CD4-positive, alpha-beta T cell treated with Interleukin-4 for 1 hour (primary cell): Measurements from ENCODE around the gene SLC25A41.
"Not testable (repeated sequence)": the region's sequence is repeated elsewhere in the genome, so short reads cannot be mapped to it uniquely, and the experiment has no call there.

Source experiments
- DNase-seq, 2 donors: peaks; one replicate each; pipeline ENCODE4 v3.0.0-alpha.2; 2020 to 2022

The SLC25A41 gene

GRCh38 chr19:6459262-6460098 is 25.9 kb upstream of the SLC25A41 start, which contains the start of gene SLC25A23:
Gene SLC25A23, minus strand, starts transcription at chr19:6459792. Its CDS starts 164 bp downstream, at chr19:6459628.
- DNase-seq, result peak; percentile 60 to 65

- no peak for DNase-seq
Measured at GRCh38 chr19:6458695-6459261, 25.2 kb upstream of the SLC25A41 start.

DNA sequence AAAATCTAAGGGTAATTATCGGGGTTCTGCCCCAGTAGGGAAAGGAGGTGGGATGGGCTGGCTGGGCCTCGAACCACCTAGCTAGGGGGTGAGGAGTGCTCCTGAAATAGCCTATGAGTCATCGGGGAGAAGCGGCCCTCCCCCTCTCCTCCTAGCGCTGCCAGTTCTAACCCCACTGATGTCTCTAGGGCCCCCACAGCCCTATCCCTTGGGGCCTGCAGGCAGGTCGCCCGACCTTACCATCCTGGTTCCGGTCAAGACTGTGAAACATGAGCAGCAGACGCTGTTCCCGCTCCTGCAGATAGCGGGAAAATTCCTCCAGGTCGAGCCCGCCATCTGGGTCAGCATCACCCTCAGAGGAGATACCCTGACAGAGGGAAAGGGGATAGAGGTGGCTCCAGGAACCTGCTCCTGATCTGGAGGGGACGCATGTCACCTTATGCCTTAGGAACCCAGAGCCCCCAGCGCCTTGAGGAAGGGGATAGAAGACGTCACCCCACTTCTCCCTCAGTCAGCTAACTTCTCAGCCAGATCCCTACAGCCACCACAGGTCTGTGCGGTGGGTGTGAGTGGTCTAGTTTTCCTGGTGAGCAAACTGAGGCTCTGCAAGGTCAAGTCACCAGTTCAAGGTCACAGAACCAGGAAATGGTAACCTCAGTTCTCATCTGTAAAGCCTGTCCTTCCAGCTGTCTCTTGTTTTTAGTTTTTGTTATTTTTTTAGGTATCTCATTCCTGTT is 24.6 kb upstream of the SLC25A41 start:
- DNase-seq, result no peak

GRCh38 chr19:6455924-6456323 is 22.4 kb upstream of the SLC25A41 start:
- no peak for DNase-seq

GRCh38 chr19:6453951-6454565 is 20.5 kb upstream of the SLC25A41 start:
- DNase-seq, result no peak

DNA sequence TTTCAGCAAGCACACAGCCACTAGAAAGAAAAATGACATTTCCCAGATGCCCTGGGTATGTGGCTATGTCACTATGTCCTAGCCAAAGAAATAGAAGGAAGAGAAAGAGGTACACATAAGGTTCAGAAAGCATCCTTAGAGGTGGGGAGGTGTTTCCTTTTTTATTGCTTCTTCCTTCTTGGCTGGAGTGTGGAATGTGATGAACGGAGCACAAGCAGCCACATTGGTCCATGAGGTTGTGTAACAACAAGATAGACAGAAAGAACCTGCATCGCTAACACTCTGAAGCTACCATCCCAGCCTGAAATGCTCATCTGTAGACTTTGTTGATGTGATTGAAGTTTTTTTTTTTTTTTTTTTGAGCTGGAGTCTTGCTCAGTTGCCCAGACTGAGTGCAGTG is 19.3 kb upstream of the SLC25A41 start:
- no peak for DNase-seq

DNA sequence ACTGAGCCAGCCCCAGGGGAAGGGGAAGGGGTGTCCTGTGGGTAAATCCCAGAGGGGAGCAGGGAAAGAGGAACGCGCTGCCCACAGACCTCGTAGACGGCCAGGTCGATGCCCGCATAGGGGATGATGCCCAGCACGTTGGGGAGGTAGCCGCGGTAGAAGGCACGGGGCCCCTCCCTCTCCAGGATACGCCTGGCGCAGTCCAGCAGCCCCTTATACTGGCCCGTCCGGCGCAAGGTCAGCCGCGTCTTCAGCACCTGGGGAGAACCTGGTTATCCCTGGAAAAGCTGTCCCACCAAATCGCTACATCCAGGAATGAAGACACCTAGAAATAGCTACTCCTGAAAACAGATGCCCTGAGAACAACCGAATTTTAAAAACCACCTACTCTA is 18.7 kb upstream of the SLC25A41 start:
- DNase-seq, result no peak

DNA sequence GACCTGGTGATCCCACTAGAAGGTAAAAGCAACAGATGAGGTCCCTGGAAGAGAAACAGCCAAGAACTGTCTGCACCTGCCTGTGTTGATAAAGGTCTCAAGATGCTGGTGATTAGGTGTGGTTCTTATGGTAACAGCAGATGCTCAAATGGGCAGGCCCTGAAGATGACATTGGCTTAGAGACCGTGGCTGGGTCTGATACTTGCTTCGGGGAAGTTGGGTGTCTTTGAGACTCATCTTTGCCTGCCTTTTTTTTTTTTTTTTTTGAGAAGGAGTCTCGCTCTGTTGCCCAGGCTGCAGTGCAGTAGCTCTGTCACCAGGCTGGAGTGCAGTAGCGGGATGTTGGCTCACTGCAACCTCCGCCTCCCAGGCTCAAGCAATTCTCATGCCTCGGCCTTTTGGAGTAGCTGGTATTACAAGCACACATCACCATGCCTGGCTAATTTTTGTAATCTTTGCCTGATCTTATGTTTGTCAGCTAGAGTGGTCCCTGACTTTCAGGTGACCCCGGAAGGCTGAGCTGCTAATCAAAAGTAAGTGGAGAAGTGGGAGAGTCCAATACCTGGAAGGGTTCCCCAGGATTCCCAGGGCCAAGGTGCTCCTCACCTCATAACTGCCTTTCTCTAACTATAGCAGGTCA is 18.1 kb upstream of the SLC25A41 start:
- DNase-seq, result no peak

GRCh38 chr19:6450166-6450565 is 16.6 kb upstream of the SLC25A41 start:
- no peak for DNase-seq

GRCh38 chr19:6448045-6448444 is 14.5 kb upstream of the SLC25A41 start:
- no peak for DNase-seq

DNA sequence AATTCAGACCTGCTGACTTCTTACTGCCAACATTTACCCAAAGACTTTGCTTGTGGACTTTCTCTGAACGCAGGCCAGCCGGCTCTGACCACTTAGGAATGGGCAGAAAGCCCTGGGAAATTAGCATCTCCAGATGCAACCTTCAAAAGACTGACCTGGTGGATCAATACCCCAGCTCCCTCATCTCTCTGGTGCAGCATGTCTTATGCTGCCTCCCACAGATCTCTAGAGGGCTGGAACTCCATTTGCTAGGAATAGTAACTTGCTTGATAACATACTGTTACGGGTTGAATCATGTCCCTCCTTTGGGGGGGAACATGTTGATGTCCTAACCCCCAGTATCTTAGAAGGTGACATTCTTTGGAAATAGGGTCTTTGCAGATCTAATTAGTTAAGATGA is 12.9 kb upstream of the SLC25A41 start:
- DNase-seq, result no peak

DNA sequence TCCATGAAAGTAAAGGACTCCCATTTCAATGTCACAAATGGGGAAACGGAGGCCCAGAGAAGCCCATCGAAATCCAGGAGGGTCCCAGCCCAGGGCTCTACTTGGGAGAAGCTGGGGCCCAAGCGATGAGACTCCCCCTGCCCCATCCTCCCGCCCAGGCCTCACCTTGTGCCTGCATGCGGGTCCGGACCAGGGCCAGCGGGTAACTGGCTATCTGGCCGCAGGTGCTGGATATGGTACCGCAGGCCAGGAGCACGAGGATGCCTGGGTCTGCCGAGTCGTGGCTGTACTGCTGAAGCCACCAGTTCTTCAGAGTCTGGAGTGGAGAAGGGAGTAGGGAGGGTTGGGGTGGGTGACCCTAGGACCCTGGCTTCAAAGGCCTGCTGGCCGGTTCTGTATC is 10.4 kb upstream of the SLC25A41 start:
- DNase-seq, result no peak

GRCh38 chr19:6442087-6442688 is 8.6 kb upstream of the SLC25A41 start:
- no peak for DNase-seq

GRCh38 chr19:6440905-6441304 is 7.3 kb upstream of the SLC25A41 start:
- no peak for DNase-seq

- no peak for DNase-seq
Measured at GRCh38 chr19:6439743-6440142, 6.2 kb upstream of the SLC25A41 start.

GRCh38 chr19:6433165-6433564 is 398 bp downstream of the SLC25A41 start:
- DNase-seq, result no peak

DNA sequence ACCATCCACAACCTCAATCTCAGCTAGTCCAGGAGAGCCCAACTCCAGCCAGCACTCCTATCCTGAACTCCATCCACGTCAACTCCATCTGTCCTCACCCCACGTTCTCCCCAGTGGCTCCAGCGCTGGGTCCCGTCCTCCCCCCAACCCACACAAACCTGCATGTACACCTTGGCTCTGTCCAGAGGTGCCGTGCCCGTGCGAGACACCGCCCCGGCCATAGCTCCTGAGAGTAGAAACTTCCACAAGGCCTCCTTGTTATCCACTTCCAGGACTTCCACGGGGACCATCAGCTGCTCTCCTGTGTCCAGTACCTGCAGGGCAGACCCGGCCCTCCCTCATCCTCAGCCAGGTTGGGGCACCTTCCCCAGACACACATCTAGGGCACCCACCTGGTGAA is 1.7 kb downstream of the SLC25A41 start:
- DNase-seq, result no peak

- no peak for DNase-seq
Measured at GRCh38 chr19:6429419-6430221, 3.9 kb downstream of the SLC25A41 start.

DNA sequence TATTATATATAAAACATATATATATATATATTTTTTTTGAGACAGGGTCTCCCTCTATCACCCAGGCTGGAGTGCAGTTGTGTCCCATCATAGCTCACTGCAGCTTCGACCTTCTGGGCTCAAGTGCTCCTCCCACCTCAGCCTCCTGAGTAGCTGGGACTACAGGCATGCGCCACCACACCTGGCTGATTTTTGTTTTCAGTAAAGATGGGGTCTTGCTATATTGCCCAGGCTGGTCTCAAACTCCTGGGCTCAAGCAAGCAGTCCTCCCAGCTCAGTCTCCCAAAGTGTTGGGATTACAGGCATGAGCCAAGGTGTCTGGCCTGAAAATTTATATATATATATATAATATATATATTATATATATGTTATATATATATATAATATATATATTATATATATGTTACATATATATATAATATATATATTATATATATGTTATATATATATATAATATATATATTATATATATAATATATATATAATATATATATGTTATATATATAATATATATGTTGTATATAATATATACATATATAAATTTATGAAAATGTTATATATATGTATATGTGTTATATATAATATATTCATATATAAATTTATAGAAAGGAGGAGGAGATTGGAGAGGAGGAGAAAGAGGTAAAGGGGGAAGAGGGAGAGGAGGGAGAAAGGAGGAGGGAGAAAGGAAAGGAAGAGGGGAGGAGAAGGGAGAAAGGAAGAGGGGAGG is 4.7 kb downstream of the SLC25A41 start:
- DNase-seq, result not testable (repeated sequence)

GRCh38 chr19:6427131-6427530 is 6.4 kb downstream of the SLC25A41 start:
- no peak for DNase-seq
